AG09319 (cell line): ENCODE results near the gene FCGR3A.
"Not testable (repeated sequence)": the region's sequence is repeated elsewhere in the genome, so short reads cannot be mapped to it uniquely, and the experiment has no call there.

Experiments used
- DNase-seq: peaks from one replicate; pipeline ENCODE4 v3.0.0-alpha.2; 2010; ENCODE audit warnings: low read depth; ENCODE audit errors: extremely low read depth
- TF ChIP-seq, protein P1 (sequence below): IDR thresholded peaks from 2 replicates; pipeline ENCODE4 v1.5.1; 2011; ENCODE audit warnings: low read depth, mild to moderate bottlenecking, inconsistent platforms, low read length, moderate library complexity

The FCGR3A gene

DNA sequence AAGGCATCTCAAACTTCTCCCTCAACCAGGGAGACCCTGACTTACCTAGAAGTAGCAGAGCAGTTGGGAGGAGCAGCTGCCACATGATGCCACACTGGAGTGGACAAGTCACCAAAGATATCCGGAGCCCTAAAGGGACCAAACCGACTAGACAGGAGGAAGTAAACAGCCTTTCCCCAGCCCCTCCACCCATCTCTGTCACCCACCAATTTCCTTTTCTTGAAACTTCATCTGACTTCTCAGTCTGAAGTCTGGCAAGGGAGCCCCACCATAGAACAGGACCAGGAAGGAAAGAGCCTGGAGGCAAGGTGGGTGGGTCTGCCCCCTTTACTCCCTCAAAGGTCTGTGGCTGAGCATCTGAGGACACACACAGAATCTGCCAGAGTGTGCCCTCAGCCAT lies at the start of gene FCGR3A:
Gene FCGR3A, minus strand, starts transcription at position 167 of the 400 bp plus-strand sequence. Its CDS starts 82 bp downstream, at position 85.
- TF ChIP-seq, protein P1, sequence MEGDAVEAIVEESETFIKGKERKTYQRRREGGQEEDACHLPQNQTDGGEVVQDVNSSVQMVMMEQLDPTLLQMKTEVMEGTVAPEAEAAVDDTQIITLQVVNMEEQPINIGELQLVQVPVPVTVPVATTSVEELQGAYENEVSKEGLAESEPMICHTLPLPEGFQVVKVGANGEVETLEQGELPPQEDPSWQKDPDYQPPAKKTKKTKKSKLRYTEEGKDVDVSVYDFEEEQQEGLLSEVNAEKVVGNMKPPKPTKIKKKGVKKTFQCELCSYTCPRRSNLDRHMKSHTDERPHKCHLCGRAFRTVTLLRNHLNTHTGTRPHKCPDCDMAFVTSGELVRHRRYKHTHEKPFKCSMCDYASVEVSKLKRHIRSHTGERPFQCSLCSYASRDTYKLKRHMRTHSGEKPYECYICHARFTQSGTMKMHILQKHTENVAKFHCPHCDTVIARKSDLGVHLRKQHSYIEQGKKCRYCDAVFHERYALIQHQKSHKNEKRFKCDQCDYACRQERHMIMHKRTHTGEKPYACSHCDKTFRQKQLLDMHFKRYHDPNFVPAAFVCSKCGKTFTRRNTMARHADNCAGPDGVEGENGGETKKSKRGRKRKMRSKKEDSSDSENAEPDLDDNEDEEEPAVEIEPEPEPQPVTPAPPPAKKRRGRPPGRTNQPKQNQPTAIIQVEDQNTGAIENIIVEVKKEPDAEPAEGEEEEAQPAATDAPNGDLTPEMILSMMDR, result no peak
- no peak for DNase-seq

DNA sequence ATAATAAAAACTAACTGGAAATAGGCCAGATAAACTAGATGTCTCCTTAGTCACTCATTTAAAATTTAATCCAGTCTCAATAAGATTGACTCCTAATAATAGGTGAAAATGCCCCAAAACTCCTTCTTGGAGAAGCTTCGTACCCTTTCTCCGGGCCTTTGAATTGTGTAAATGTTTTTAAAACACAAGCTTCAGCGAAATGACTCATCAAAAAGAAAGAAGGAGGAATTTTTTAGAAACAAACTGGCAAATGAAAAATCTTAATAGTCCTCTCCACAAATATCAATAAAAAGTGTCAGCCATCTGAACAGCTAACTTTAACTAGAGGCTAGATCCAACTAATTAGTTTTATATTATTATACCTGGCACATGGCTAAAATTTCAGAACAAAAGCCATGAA lies 47.5 kb upstream of the FCGR3A start:
- not testable (repeated sequence) for DNase-seq

- not testable (repeated sequence) for DNase-seq
Measured at GRCh38 chr1:161595583-161595982, 46.0 kb upstream of the FCGR3A start.

GRCh38 chr1:161595173-161595572 lies 45.6 kb upstream of the FCGR3A start:
- not testable (repeated sequence) for DNase-seq

- DNase-seq, result not testable (repeated sequence)
Measured at GRCh38 chr1:161594269-161594984, 44.8 kb upstream of the FCGR3A start.

DNA sequence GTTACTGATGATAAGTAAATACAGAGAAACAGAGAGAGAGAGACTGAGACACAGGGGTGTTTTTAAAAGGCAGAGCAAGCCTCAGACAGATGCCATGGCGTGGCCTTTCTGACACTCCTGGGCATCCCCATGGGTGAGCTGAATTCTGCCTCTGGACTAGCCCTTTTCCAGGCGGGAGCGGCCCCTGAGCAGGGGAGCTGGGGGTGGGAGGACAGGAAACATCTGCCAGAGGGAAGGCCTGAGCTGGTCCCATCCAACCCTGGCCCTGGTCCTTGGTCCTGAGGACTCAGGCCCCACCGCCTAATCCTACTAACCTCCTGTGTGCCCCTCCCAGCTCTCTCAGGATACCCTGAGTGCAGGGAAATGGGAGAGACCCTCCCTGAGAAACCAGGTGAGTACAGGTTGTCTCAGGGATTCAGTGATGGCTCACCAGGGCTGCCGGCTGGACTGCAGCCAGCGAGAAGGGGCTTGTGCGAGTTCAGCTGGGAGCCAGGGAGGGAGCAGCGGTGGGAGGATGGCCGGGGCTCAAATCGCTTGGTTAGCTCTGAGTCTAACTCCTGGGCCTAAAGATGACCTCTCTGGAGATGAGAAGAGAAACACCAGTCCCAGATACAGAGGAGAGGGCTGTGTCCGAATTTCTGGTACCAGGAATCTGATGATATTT lies 43.6 kb upstream of the FCGR3A start:
- not testable (repeated sequence) for DNase-seq

DNA sequence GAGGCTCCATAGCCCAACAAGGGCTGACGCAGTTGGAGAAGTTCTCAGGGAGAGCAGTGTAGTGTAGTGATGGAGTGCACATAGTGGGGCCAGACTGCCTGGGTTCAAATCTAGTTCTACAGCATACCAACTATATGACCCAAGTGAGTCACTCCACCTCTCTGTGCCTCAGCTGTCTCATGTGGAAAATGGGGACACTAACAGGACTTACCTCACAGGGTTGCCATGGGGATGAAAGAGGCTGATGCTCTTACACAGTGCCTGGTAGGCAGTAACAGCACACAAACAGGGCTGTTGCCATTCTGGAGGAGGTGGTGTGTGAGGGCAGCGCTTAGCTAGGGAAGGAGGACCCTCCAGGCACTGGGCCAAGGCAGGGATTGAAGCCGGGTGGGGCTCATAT lies 43.0 kb upstream of the FCGR3A start:
- DNase-seq, result not testable (repeated sequence)

- not testable (repeated sequence) for DNase-seq
Measured at GRCh38 chr1:161589920-161590319, 40.3 kb upstream of the FCGR3A start.

DNA sequence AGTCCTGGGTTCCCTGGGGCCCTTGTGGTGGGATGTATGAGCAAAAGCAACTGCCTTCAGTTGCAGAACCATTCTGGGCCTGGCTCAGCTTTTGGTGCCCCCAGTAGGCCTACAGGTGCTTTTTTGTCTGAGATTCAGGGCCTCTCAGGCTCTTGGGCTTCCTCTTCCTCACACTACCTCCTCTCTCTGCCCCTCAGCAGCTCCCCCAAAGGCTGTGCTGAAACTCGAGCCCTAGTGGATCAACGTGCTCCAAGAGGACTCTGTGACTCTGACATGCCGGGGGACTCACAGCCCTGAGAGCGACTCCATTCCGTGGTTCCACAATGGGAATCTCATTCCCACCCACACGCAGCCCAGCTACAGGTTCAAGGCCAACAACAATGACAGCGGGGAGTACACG lies 39.7 kb upstream of the FCGR3A start:
- not testable (repeated sequence) for DNase-seq

DNA sequence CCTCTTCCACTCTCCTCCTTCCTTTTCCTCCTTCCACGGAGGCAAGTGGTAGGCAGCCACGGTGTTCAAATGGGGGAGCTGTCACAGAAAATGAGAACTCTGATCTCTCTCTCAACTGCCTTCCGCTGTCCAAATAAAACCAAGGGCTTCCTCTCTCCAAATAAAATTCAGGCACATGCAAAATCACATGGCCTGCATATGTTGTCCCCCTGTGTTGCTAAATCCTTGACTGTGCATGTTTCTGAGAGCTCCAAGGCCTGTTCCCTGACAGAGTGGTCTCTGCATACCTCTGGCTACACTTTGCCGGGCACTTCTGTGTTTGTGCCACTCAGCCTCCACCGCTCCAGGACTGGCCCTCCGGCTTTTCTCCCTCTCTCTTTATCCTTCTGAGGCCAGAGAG lies 39.0 kb upstream of the FCGR3A start:
- not testable (repeated sequence) for DNase-seq

GRCh38 chr1:161582882-161583281 lies 33.3 kb upstream of the FCGR3A start:
- DNase-seq, result not testable (repeated sequence)

DNA sequence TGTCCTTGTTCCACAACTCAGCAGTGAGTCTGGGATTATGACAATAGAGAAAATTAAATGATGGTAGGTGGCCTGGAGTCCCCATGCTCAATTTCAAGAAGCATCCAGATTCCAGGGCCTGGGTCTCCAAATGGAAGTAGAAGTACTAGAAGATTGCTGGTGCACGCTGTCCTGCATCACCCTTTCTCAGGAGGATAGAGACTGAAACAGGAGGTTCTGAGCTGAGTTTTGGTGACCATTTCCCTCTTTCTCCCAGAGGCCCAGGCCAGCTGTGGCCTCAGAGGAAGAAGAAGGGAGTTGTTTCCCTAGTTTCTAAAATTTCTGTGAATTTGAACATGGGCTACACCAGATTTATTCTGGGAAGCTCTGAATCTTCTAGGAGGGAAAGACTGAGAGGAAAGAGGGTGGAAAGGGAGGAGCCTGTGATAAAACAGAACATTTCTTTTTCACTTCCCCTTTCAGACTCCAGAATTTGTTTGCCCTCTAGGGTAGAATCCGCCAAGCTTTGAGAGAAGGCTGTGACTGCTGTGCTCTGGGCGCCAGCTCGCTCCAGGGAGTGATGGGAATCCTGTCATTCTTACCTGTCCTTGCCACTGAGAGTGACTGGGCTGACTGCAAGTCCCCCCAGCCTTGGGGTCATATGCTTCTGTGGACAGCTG lies 31.4 kb upstream of the FCGR3A start:
- not testable (repeated sequence) for DNase-seq

- DNase-seq, result not testable (repeated sequence)
Measured at GRCh38 chr1:161579856-161580507, 30.4 kb upstream of the FCGR3A start.

GRCh38 chr1:161576676-161577075 lies 27.1 kb upstream of the FCGR3A start:
- not testable (repeated sequence) for DNase-seq

DNA sequence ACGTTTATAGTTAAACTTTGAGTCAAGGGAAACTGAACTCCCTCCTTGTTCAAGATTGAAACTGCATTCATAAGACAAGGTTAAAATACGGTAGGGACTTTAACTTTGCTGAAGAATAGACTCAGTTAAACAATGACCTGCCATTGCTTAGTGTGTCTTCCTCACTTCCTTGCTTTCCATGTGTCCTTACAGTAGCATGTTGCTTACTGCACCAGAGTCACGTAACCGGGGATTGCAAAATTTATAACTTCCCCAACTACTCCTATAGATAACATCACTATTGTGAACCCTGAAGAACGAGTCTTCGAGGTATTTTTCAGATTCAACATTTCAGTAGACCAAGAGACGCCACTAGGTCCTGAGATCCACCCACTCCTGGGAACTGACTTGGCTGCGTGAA lies 22.1 kb upstream of the FCGR3A start:
- not testable (repeated sequence) for DNase-seq

DNA sequence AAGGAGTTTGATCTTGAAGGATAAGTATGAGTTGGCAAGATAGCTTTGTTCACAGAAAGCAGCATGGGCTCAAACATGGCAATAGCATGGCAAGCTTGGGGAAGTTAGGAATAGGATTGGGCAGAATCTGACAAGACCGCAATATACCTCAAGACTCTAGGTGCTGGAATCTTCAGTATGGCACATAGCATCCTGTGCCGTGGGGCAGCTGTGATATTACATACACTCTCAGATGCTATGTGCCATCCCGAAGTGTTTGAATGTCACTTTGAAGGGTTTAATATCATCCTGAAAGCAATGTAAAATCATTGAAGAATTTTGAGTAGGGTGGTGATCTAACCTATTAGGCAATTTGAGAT lies 17.0 kb upstream of the FCGR3A start:
- DNase-seq, result not testable (repeated sequence)

DNA sequence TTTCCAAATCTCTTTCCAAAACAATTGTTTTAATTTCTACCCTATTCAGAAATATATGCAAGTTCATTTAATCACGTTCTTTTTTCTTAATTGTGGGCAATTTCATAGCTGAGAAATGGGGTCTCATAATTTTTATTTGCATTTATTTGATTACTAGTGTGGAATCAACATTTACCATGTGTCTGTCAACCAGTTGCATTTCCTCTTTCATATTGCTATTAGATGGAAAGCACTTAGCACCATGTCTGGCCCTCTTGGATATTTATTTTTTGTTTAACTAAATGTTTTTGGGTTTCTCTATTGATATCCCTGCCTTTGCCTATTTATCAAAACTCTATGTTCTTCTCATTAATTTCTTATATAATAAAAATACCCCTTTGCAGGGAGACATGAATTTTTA lies 13.9 kb upstream of the FCGR3A start:
- not testable (repeated sequence) for DNase-seq

GRCh38 chr1:161562441-161562840 lies 12.8 kb upstream of the FCGR3A start:
- not testable (repeated sequence) for DNase-seq

DNA sequence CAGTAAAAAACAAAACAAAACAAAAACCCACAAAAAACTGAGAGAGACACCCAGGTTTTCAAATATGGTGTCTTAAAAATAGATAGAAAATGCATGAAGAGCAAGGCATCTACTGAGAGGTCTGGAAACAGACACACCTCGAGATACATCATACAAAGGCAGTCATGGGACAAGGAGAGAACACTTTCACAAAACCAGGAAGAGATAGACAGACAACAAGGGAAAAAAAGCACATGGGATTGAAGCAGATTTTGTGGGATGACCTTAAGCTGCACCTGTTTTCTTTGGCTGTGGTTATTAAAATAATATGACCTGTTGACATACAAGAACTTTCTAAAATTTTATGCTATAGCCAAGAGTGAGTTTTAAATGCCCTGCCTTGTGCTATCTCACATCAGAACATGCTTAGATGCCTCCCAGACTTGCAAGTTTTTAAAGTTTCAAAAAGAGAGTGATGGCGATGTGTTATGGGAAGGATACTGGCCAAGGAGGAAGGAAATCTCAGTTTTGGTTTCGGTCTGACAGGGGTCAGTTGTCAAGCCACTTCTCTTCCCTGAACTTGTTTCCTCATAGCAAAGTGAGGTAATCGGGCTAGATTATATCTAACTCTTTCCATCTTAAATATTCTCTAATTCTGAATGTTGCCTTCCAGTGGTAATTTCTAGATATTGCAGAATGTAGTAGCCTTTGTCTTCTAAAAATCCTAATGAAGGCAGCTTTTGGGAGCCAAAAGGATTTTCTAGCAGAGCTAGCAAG lies 11.5 kb upstream of the FCGR3A start:
- not testable (repeated sequence) for DNase-seq
